Smooth muscle cell (in vitro differentiated cells): ENCODE results near the gene FNIP1. TPM values are rescaled to one million over a fixed set of nuclear protein-coding genes. Genes with fewer than 3 reads are reported as not detected.

Source experiments
- DNase-seq: peaks from one replicate; lab custom pipeline; 2025; ENCODE audit not compliant: unreplicated experiment; lab: John Stamatoyannopoulos, UW
- H2AFZ ChIP-seq: fragments of 200-600 bp; sonication (generic); 2 replicates; pipeline ENCODE4 v1.6.0; 2016; ENCODE audit warnings: antibody characterized with exemption, low read depth, mild to moderate bottlenecking
- H3F3A ChIP-seq: fragments of 200-600 bp; sonication (generic); 2 replicates; pipeline ENCODE4 v1.6.0; 2017; ENCODE audit warnings: antibody characterized with exemption, low read depth
- H3K27ac ChIP-seq: fragments of 200-600 bp; sonication (generic); 2 replicates; pipeline ENCODE4 v1.5.1; 2016; ENCODE audit warnings: low read depth, mild to moderate bottlenecking
- H3K27me3 ChIP-seq: fragments of 200-600 bp; sonication (generic); 2 replicates; pipeline ENCODE4 v1.6.1; 2016; ENCODE audit warnings: low read depth, mild to moderate bottlenecking
- H3K36me3 ChIP-seq: fragments of 200-600 bp; sonication (generic); 2 replicates; pipeline ENCODE4 v1.5.1; 2016; ENCODE audit warnings: low read depth
- H3K4me1 ChIP-seq: fragments of 200-600 bp; sonication (generic); 2 replicates; pipeline ENCODE4 v1.5.1; 2016; ENCODE audit warnings: low read depth
- H3K4me2 ChIP-seq: fragments of 200-600 bp; sonication (generic); 2 replicates; pipeline ENCODE4 v1.6.0; 2016; ENCODE audit warnings: mild to moderate bottlenecking
- H3K4me3 ChIP-seq: fragments of 200-600 bp; sonication (generic); 2 replicates; pipeline ENCODE4 v1.5.1; 2016; ENCODE audit warnings: mild to moderate bottlenecking
- H3K79me2 ChIP-seq: fragments of 200-600 bp; sonication (generic); 2 replicates; pipeline ENCODE4 v1.6.0; 2016; ENCODE audit warnings: low read depth, mild to moderate bottlenecking
- H3K9ac ChIP-seq: fragments of 200-600 bp; sonication (generic); 2 replicates; pipeline ENCODE4 v1.6.0; 2016; ENCODE audit warnings: low read depth
- H3K9me3 ChIP-seq: fragments of 200-600 bp; sonication (generic); replicated peaks from 2 replicates; pipeline ENCODE4 v1.5.1; 2016; ENCODE audit warnings: low read depth
- H4K20me1 ChIP-seq: fragments of 200-600 bp; sonication (generic); 2 replicates; pipeline ENCODE4 v1.6.0; 2016; ENCODE audit warnings: low read depth
- CTCF ChIP-seq: fragments of 200-600 bp; sonication (generic); IDR thresholded peaks from 2 replicates; pipeline ENCODE4 v1.5.1; 2017; ENCODE audit warnings: borderline replicate concordance, mild to moderate bottlenecking, antibody characterized with exemption; ENCODE audit not compliant: insufficient read depth, poor library complexity, severe bottlenecking
- WGBS: methylation state at CpG from one replicate; pipeline ENCODE4 v1.1.7; 2016; ENCODE audit warnings: low lambda C conversion rate; 5-methylcytosine and 5-hydroxymethylcytosine counted together
- polyA plus RNA-seq: library from polyadenylated mRNA; unstranded; fragments of >200 nt; fragmentation: Nextera tagmentation; extraction: Ambion mirVana; gene quantifications from 2 replicates; pipeline ENCODE4 v1.2.1, GENCODE V29; 2016
- total RNA-seq: library from RNA; depleted of rRNA; stranded (reverse); fragments of >200 nt; gene quantifications from 2 replicates; pipeline ENCODE4 v1.2.3, GENCODE V29; 2014

The FNIP1 gene
- total and polyA plus RNA-seq, 2 experiments from 2014 or later = 8.8 to 47.4 TPM

GRCh38 chr5:131664929-131665328, 131.9 kb downstream of the FNIP1 start:
- Histone ChIP-seq H3K9me3 (no peaks in the 10 kb centered on the region), H3K9ac (no peak overlapping the region), H3F3A (no peaks in the 10 kb centered on the region), H3K4me2 (no peak overlapping the region), H3K27ac (no peak overlapping the region), H3K36me3 (peaks cover 11% of the 10 kb centered on the region), H3K4me3 (no peak overlapping the region), H3K79me2 (no peaks in the 10 kb centered on the region), H2AFZ (no peak overlapping the region), H3K4me1 (no peaks in the 10 kb centered on the region), H3K27me3 (no peaks in the 10 kb centered on the region), H4K20me1 (peaks cover 6% of the 10 kb centered on the region)
- 97% methylated on average over 1 of the region's 1 CpG for WGBS
- no peak for TF ChIP-seq CTCF
- DNase-seq = no peak

GRCh38 chr5:131661933-131662332, 134.9 kb downstream of the FNIP1 start:
- H3K9me3 ChIP-seq = no peaks in the 10 kb centered on the region
- no peak for TF ChIP-seq CTCF
- H3F3A ChIP-seq = no peaks in the 10 kb centered on the region
- peaks cover 4% of the 10 kb centered on the region for H3K36me3 ChIP-seq
- H3K4me2 ChIP-seq = no peak overlapping the region
- H3K79me2 ChIP-seq = no peaks in the 10 kb centered on the region
- no peak overlapping the region for H3K9ac ChIP-seq
- H4K20me1 ChIP-seq = no peaks in the 10 kb centered on the region
- H3K4me1 ChIP-seq = no peaks in the 10 kb centered on the region
- no peak overlapping the region for H3K27ac ChIP-seq
- WGBS = 76% methylated on average over 1 of the region's 1 CpG
- no peaks in the 10 kb centered on the region for H3K27me3 ChIP-seq
- no peak for DNase-seq
- no peak overlapping the region for H2AFZ ChIP-seq
- H3K4me3 ChIP-seq = no peak overlapping the region

GRCh38 chr5:131659841-131660240, 137.0 kb downstream of the FNIP1 start:
- H3K27ac ChIP-seq = no peak overlapping the region
- WGBS = 98% methylated on average over 9 of the region's 9 CpGs
- H4K20me1 ChIP-seq = peaks cover 3% of the 10 kb centered on the region
- H3K36me3 ChIP-seq = peaks cover 4% of the 10 kb centered on the region
- H3K79me2 ChIP-seq = peaks cover 6% of the 10 kb centered on the region
- H3K4me3 ChIP-seq = no peak overlapping the region
- H3K4me2 ChIP-seq = no peak overlapping the region
- H3F3A ChIP-seq = no peaks in the 10 kb centered on the region
- no peak for TF ChIP-seq CTCF
- no peaks in the 10 kb centered on the region for H3K4me1 ChIP-seq
- H3K27me3 ChIP-seq = no peaks in the 10 kb centered on the region
- no peak for DNase-seq
- H3K9ac ChIP-seq = no peak overlapping the region
- no peaks in the 10 kb centered on the region for H3K9me3 ChIP-seq
- H2AFZ ChIP-seq = no peak overlapping the region

GRCh38 chr5:131659290-131659689, 137.5 kb downstream of the FNIP1 start:
- 99% methylated on average over 13 of the region's 13 CpGs for WGBS
- Histone ChIP-seq H3K9ac (no peak overlapping the region), H3K79me2 (peaks cover 6% of the 10 kb centered on the region)

More at GRCh38 chr5:131659290-131659689, 137.5 kb downstream of the FNIP1 start:
- Histone ChIP-seq H3F3A (no peaks in the 10 kb centered on the region), H3K4me2 (no peak overlapping the region), H3K9me3 (no peaks in the 10 kb centered on the region), H3K27me3 (no peaks in the 10 kb centered on the region), H3K4me3 (no peak overlapping the region), H3K36me3 (peaks cover 4% of the 10 kb centered on the region), H3K27ac (no peak overlapping the region), H3K4me1 (no peaks in the 10 kb centered on the region), H2AFZ (no peak overlapping the region), H4K20me1 (peaks cover 3% of the 10 kb centered on the region)
- DNase-seq = no peak
- no peak for TF ChIP-seq CTCF
